ENCODE data around the gene TUFT1. TPM values are rescaled to one million over a fixed set of nuclear protein-coding genes. Genes with fewer than 3 reads are reported as not detected.

Gene TUFT1
- total and polyA plus RNA-seq, 2 of the 13 experiments (the other 11 are each of a cell fraction or from before 2014, with no cell fraction given) = 6.4 to 7.3 TPM

DNA sequence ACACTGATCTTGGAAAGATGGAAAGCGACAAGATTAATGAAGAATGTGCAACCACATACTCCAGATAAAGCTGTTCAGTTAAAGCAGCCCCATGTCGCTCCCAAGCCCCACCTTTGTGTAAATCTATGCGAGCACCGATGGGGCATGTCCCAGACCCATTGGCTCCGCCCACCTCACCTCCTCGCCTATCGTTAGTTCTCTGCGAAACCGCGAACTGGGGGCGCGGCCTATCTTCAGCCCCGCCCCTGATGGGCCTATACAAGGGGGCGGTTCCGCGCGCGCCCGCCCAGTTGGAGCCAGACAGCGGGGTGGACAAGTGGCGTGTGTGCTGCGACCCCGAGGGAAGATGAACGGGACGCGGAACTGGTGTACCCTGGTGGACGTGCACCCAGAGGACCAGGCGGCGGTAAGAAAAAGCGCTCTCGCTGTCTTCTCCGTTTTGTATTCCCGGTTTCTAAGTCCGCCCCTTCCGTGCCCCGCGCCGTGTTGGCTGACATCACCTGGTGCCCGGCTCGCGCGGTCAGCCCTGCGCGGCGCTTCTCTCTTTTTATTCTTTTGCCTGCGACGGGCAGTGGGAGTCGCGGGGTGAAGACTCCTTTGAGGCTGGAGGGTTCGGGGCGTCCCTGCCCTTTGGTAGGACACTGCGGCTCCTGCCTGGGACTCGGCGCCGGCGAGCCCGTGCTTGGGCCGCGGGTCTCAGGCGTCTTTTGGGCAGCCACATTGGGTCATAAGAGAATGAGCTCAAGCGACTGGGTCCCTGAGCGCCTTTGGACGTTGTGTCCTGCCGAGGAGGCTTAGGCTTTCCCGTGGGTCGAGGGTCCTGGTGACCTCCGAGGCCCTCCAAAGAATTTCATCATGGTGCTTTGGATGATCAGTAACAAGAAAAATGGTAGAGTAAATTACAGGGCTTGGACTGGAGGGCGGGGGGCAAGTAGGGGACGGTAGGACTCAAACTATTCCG lies at the start of gene TUFT1 (continued):
- TF ChIP-seq, protein P1, sequence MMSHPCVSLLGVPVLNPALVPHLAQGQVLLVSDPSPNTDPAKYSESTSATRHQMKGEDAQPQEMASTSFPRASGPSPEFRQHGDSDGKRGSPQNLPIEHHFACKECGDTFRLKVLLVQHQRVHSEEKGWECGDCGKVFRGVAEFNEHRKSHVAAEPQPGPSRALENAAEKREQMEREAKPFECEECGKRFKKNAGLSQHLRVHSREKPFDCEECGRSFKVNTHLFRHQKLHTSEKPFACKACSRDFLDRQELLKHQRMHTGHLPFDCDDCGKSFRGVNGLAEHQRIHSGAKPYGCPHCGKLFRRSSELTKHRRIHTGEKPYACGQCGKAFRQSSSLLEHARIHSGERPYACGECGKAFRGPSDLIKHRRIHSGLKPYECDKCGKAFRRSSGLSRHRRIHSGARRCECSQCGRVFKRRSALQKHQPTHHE (CRISPR knock-in tag; IDR thresholded peaks at IDR 0.05; ENCODE audit: borderline replicate concordance) = peak; percentile 94
- TF ChIP-seq AGO2 (optimal IDR thresholded peaks at IDR 0.05; ENCODE audit: low read depth, low read length) (peak; percentile 70), ZNF777 (CRISPR knock-in tag; IDR thresholded peaks at IDR 0.05) (peak; percentile 83; the same call in 1 of the 2 replicates), RFXAP (CRISPR knock-in tag; IDR thresholded peaks at IDR 0.05; ENCODE audit: borderline replicate concordance) (no peak), ZNF432 (CRISPR knock-in tag; IDR thresholded peaks at IDR 0.05; ENCODE audit: borderline replicate concordance) (no peak), ZNF17 (CRISPR knock-in tag; IDR thresholded peaks at IDR 0.05) (no peak), EHMT2 (IDR thresholded peaks at IDR 0.05; ENCODE audit: borderline replicate concordance, low read depth, low read length) (no peak), TEAD2 (CRISPR knock-in tag; IDR thresholded peaks at IDR 0.05) (no peak), PHB2 (IDR thresholded peaks at IDR 0.05; ENCODE audit: partially characterized antibody) (no peak), EED (CRISPR knock-in tag; IDR thresholded peaks at IDR 0.05) (peak; percentile 67; the same call in 1 of the 2 replicates), TRIM24 (CRISPR knock-in tag; IDR thresholded peaks at IDR 0.05) (no peak), POLR2A (IDR thresholded peaks at IDR 0.05; ENCODE audit: insufficient read depth in 1 of 2, low read depth in 2 of 2, low read length in 2 of 2) (peak; percentile 98 to 100)
- TF ChIP-seq, protein P2, sequence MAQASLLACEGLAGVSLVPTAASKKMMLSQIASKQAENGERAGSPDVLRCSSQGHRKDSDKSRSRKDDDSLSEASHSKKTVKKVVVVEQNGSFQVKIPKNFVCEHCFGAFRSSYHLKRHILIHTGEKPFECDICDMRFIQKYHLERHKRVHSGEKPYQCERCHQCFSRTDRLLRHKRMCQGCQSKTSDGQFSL (CRISPR knock-in tag; IDR thresholded peaks at IDR 0.05) = no peak
- TF ChIP-seq, protein P3, sequence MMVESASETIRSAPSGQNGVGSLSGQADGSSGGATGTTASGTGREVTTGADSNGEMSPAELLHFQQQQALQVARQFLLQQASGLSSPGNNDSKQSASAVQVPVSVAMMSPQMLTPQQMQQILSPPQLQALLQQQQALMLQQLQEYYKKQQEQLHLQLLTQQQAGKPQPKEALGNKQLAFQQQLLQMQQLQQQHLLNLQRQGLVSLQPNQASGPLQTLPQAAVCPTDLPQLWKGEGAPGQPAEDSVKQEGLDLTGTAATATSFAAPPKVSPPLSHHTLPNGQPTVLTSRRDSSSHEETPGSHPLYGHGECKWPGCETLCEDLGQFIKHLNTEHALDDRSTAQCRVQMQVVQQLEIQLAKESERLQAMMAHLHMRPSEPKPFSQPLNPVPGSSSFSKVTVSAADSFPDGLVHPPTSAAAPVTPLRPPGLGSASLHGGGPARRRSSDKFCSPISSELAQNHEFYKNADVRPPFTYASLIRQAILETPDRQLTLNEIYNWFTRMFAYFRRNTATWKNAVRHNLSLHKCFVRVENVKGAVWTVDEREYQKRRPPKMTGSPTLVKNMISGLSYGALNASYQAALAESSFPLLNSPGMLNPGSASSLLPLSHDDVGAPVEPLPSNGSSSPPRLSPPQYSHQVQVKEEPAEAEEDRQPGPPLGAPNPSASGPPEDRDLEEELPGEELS (CRISPR knock-in tag; IDR thresholded peaks at IDR 0.05) = peak; percentile 12; the same call in 1 of the 2 replicates
